Measurements from ENCODE around the gene SYNPR. TPM values are rescaled to one million over a fixed set of nuclear protein-coding genes. Genes with fewer than 3 reads are reported as not detected.

Gene SYNPR
- polyA plus RNA-seq, 1 donor from 2014 or later = 2.0 TPM

DNA sequence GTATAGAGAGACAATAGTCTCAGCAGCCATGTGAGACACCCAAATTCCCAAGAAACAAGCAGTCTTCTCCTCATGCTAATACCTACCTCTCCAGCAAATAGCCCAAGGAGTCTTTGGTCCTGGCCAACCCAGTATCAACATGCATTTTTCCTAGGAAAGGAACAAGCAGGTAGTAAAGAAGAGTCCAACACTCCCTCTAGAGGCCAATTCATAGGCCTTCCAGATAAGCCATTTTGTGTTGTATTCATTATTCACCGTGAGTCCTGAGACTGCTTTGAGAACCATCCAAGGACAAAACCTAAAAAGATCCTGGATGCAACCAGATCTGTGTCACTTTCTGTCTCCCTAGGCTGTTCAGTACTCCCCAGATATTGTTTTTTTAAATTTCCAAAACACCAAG, 310.8 kb downstream of the SYNPR start:
- no peaks in the 10 kb centered on the region for H4K20me1 ChIP-seq (ENCODE audit: insufficient read depth)
- H3K79me2 ChIP-seq (replicated peaks; ENCODE audit: insufficient read depth, low read length) = no peaks in the 10 kb centered on the region
- H3K36me3 ChIP-seq (ENCODE audit: insufficient read depth, low read length) = no peaks in the 10 kb centered on the region
- H3K4me3 ChIP-seq (ENCODE audit: low read length) = no peak overlapping the region
- peaks cover 7% of the 10 kb centered on the region for H3K9me3 ChIP-seq (ENCODE audit: low read length)
- no peaks in the 10 kb centered on the region for H3K27me3 ChIP-seq (ENCODE audit: insufficient read depth, low read depth, low read length)
- no peaks in the 10 kb centered on the region for H3F3A ChIP-seq (ENCODE audit: insufficient read depth, low read length, poor library complexity, severe bottlenecking)
- H2AFZ ChIP-seq (ENCODE audit: low read depth, low read length) = no peak overlapping the region
- H3K4me2 ChIP-seq (ENCODE audit: low read length) = no peak overlapping the region
- TF ChIP-seq EP300 (conservative IDR thresholded peaks at IDR 0.05; ENCODE audit: poor library complexity, severe bottlenecking) (no peak), MXI1 (conservative IDR thresholded peaks at IDR 0.05; ENCODE audit: poor library complexity, severe bottlenecking) (no peak), RAD21 (conservative IDR thresholded peaks at IDR 0.05) (no peak), TAF1 (IDR thresholded peaks at IDR 0.05; ENCODE audit: low read depth) (no peak), EZH2 (IDR thresholded peaks at IDR 0.05; ENCODE audit: borderline replicate concordance, insufficient read depth, low read length, poor library complexity, severe bottlenecking) (no peak), SMC3 (conservative IDR thresholded peaks at IDR 0.05; ENCODE audit: poor library complexity) (no peak), POLR2AphosphoS5 (IDR thresholded peaks at IDR 0.05) (no peak)
- TF ChIP-seq, protein P1, sequence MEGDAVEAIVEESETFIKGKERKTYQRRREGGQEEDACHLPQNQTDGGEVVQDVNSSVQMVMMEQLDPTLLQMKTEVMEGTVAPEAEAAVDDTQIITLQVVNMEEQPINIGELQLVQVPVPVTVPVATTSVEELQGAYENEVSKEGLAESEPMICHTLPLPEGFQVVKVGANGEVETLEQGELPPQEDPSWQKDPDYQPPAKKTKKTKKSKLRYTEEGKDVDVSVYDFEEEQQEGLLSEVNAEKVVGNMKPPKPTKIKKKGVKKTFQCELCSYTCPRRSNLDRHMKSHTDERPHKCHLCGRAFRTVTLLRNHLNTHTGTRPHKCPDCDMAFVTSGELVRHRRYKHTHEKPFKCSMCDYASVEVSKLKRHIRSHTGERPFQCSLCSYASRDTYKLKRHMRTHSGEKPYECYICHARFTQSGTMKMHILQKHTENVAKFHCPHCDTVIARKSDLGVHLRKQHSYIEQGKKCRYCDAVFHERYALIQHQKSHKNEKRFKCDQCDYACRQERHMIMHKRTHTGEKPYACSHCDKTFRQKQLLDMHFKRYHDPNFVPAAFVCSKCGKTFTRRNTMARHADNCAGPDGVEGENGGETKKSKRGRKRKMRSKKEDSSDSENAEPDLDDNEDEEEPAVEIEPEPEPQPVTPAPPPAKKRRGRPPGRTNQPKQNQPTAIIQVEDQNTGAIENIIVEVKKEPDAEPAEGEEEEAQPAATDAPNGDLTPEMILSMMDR (IDR thresholded peaks at IDR 0.05; ENCODE audit: poor library complexity, severe bottlenecking) = no peak
- TF ChIP-seq, protein P2, sequence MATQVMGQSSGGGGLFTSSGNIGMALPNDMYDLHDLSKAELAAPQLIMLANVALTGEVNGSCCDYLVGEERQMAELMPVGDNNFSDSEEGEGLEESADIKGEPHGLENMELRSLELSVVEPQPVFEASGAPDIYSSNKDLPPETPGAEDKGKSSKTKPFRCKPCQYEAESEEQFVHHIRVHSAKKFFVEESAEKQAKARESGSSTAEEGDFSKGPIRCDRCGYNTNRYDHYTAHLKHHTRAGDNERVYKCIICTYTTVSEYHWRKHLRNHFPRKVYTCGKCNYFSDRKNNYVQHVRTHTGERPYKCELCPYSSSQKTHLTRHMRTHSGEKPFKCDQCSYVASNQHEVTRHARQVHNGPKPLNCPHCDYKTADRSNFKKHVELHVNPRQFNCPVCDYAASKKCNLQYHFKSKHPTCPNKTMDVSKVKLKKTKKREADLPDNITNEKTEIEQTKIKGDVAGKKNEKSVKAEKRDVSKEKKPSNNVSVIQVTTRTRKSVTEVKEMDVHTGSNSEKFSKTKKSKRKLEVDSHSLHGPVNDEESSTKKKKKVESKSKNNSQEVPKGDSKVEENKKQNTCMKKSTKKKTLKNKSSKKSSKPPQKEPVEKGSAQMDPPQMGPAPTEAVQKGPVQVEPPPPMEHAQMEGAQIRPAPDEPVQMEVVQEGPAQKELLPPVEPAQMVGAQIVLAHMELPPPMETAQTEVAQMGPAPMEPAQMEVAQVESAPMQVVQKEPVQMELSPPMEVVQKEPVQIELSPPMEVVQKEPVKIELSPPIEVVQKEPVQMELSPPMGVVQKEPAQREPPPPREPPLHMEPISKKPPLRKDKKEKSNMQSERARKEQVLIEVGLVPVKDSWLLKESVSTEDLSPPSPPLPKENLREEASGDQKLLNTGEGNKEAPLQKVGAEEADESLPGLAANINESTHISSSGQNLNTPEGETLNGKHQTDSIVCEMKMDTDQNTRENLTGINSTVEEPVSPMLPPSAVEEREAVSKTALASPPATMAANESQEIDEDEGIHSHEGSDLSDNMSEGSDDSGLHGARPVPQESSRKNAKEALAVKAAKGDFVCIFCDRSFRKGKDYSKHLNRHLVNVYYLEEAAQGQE (IDR thresholded peaks at IDR 0.05; ENCODE audit: borderline replicate concordance) = no peak
- H3K9ac ChIP-seq (ENCODE audit: low read length) = no peak overlapping the region
- no peaks in the 10 kb centered on the region for H3K9me2 ChIP-seq (ENCODE audit: insufficient read depth, low read length)
- H3K27ac ChIP-seq (ENCODE audit: low read length) = no peak overlapping the region

DNA sequence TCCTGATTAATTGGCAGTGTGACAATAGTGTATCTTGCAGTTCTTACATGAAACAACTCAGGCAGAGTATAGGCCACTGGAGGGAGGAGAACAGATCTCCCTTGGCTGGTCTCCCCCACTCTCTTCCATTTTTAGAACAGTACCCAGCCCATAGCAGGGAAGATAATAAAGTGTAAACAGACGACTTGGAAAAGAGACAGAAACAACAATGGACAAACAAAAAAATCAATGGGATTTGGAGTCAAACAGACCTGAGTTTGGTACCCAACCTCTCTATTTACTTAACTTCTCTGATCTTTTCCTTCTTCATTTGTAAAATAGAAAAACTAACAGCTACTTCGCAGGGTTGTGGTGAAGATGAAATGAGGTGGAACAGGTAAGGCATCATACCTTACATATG, 315.7 kb downstream of the SYNPR start:
- no peak overlapping the region for H3K4me3 ChIP-seq (ENCODE audit: low read length)
- H3K36me3 ChIP-seq (ENCODE audit: insufficient read depth, low read length) = no peaks in the 10 kb centered on the region
- H3K9me2 ChIP-seq (ENCODE audit: insufficient read depth, low read length) = no peaks in the 10 kb centered on the region
- H3K4me2 ChIP-seq (ENCODE audit: low read length) = no peak overlapping the region
- no peak overlapping the region for H3K27ac ChIP-seq (ENCODE audit: low read length)
- no peaks in the 10 kb centered on the region for H3K79me2 ChIP-seq (replicated peaks; ENCODE audit: insufficient read depth, low read length)
- TF ChIP-seq RAD21 (conservative IDR thresholded peaks at IDR 0.05) = no peak
- no peak for TF ChIP-seq SMC3 (conservative IDR thresholded peaks at IDR 0.05; ENCODE audit: poor library complexity)
- TF ChIP-seq TAF1 (IDR thresholded peaks at IDR 0.05; ENCODE audit: low read depth) = no peak
- no peak for TF ChIP-seq EP300 (conservative IDR thresholded peaks at IDR 0.05; ENCODE audit: poor library complexity, severe bottlenecking)
- TF ChIP-seq, protein P2 (IDR thresholded peaks at IDR 0.05; ENCODE audit: borderline replicate concordance) = no peak
- TF ChIP-seq POLR2AphosphoS5 (IDR thresholded peaks at IDR 0.05) = no peak
- TF ChIP-seq EZH2 (IDR thresholded peaks at IDR 0.05; ENCODE audit: borderline replicate concordance, insufficient read depth, low read length, poor library complexity, severe bottlenecking) = no peak
- TF ChIP-seq, protein P1 (IDR thresholded peaks at IDR 0.05; ENCODE audit: poor library complexity, severe bottlenecking) = no peak
- no peak for TF ChIP-seq MXI1 (conservative IDR thresholded peaks at IDR 0.05; ENCODE audit: poor library complexity, severe bottlenecking)
- H3K9me3 ChIP-seq (ENCODE audit: low read length) = peaks cover 5% of the 10 kb centered on the region
- no peaks in the 10 kb centered on the region for H4K20me1 ChIP-seq (ENCODE audit: insufficient read depth)
- no peaks in the 10 kb centered on the region for H3K27me3 ChIP-seq (ENCODE audit: insufficient read depth, low read depth, low read length)
- H2AFZ ChIP-seq (ENCODE audit: low read depth, low read length) = no peak overlapping the region
- no peak overlapping the region for H3K9ac ChIP-seq (ENCODE audit: low read length)
- H3F3A ChIP-seq (ENCODE audit: insufficient read depth, low read length, poor library complexity, severe bottlenecking) = no peaks in the 10 kb centered on the region
